HL-60 (cell line): Measurements from ENCODE around the gene ANKRD13D.

Source experiments
- GABPA ChIP-seq: IDR thresholded peaks from 2 replicates; pipeline ENCODE4 v1.6.1; 2012; ENCODE audit warnings: low read depth
- TF ChIP-seq, protein P1 (sequence below): IDR thresholded peaks from one replicate; pipeline ENCODE4 v1.5.1; 2011; ENCODE audit warnings: low read length, control low read depth, inconsistent platforms; ENCODE audit not compliant: insufficient read depth

DNA sequence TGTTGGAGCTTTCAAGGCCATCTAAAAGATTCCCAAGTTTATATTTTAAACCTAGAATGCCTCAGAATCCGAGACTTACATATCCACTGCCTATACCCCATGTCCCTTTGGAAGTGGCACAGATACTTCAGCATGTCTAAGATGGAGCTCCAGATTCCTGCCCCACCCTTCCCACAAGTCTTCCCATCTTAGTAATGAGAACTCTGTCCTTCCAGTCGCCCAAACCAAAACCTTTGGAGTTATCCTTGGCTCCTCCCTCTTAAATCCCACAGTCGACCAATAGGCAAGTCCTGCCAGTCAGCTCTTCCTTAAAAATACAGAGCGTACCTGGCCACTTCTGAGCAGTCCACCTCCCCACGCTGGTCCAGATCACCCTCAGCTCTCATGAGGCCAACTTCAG lies 59.9 kb downstream of the ANKRD13D start:
- TF ChIP-seq, protein P1, sequence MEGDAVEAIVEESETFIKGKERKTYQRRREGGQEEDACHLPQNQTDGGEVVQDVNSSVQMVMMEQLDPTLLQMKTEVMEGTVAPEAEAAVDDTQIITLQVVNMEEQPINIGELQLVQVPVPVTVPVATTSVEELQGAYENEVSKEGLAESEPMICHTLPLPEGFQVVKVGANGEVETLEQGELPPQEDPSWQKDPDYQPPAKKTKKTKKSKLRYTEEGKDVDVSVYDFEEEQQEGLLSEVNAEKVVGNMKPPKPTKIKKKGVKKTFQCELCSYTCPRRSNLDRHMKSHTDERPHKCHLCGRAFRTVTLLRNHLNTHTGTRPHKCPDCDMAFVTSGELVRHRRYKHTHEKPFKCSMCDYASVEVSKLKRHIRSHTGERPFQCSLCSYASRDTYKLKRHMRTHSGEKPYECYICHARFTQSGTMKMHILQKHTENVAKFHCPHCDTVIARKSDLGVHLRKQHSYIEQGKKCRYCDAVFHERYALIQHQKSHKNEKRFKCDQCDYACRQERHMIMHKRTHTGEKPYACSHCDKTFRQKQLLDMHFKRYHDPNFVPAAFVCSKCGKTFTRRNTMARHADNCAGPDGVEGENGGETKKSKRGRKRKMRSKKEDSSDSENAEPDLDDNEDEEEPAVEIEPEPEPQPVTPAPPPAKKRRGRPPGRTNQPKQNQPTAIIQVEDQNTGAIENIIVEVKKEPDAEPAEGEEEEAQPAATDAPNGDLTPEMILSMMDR, result no peak
- no peak for TF ChIP-seq GABPA
